H9 (cell line): ENCODE measurements around the gene BCAS3. TPM values are rescaled to one million over a fixed set of nuclear protein-coding genes. Genes with fewer than 3 reads are reported as not detected.

ENCODE experiments used
- DNase-seq: peaks from one replicate; pipeline ENCODE4 v3.0.0-alpha.2; 2017
- H2AFZ ChIP-seq: one replicate; pipeline ENCODE4 v1.6.1; 2013; ENCODE audit warnings: mild to moderate bottlenecking, low read length, control low read depth, moderate library complexity
- H2AK5ac ChIP-seq: 2 replicates; pipeline ENCODE4 v1.6.1; 2013; ENCODE audit warnings: low read length, control low read depth, mixed read lengths; ENCODE audit not compliant: insufficient read length
- H2BK120ac ChIP-seq: one replicate; pipeline ENCODE4 v1.6.1; 2013; ENCODE audit warnings: low read depth, mild to moderate bottlenecking, low read length, control low read depth, inconsistent platforms; ENCODE audit not compliant: poor library complexity, severe bottlenecking
- H2BK12ac ChIP-seq: 2 replicates; pipeline ENCODE4 v1.6.1; 2013; ENCODE audit warnings: low read length, control low read depth, mixed read lengths, low read depth; ENCODE audit not compliant: insufficient read length
- H2BK15ac ChIP-seq: 2 replicates; pipeline ENCODE4 v1.6.1; 2013; ENCODE audit warnings: low read depth, low read length, control low read depth
- H2BK20ac ChIP-seq: one replicate; pipeline ENCODE4 v1.6.1; 2013; ENCODE audit warnings: low read depth, mild to moderate bottlenecking, low read length, control low read depth, inconsistent platforms; ENCODE audit not compliant: poor library complexity, severe bottlenecking
- H2BK5ac ChIP-seq: 2 replicates; pipeline ENCODE4 v1.6.1; 2013; ENCODE audit warnings: low read length, control low read depth, mixed read lengths; ENCODE audit not compliant: insufficient read length
- H3K14ac ChIP-seq: 2 replicates; pipeline ENCODE4 v1.6.1; 2013; ENCODE audit warnings: low read length, control low read depth; ENCODE audit not compliant: insufficient read depth
- H3K18ac ChIP-seq: 2 replicates; pipeline ENCODE4 v1.6.1; 2013; ENCODE audit warnings: low read depth, mild to moderate bottlenecking, mixed read lengths, low read length, control low read depth; ENCODE audit not compliant: insufficient read length
- H3K23ac ChIP-seq: 2 replicates; pipeline ENCODE4 v1.6.1; 2013; ENCODE audit warnings: low read length, control low read depth, mixed read lengths, low read depth; ENCODE audit not compliant: insufficient read length
- H3K23me2 ChIP-seq: 2 replicates; pipeline ENCODE4 v1.6.1; 2013; ENCODE audit warnings: low read depth, mild to moderate bottlenecking, mixed read lengths, low read length, control low read depth; ENCODE audit not compliant: insufficient read length, poor library complexity, severe bottlenecking
- H3K27ac ChIP-seq: 2 replicates; pipeline ENCODE4 v1.5.1; 2013; ENCODE audit warnings: low read length, control low read depth, mixed read lengths, low read depth; ENCODE audit not compliant: insufficient read length
- H3K27me3 ChIP-seq: 2 replicates; pipeline ENCODE4 v1.6.1; 2013; ENCODE audit warnings: low read length, control low read depth, inconsistent platforms; ENCODE audit not compliant: insufficient read depth
- H3K4ac ChIP-seq: 2 replicates; pipeline ENCODE4 v1.6.1; 2013; ENCODE audit warnings: low read depth, mild to moderate bottlenecking, control low read depth, inconsistent platforms, low read length, moderate library complexity
- H3K4me1 ChIP-seq: 2 replicates; pipeline ENCODE4 v1.6.1; 2013; ENCODE audit warnings: low read length, control low read depth, inconsistent platforms; ENCODE audit not compliant: insufficient read depth
- H3K4me2 ChIP-seq: 2 replicates; pipeline ENCODE4 v1.6.1; 2013; ENCODE audit warnings: low read length, control low read depth, mixed read lengths; ENCODE audit not compliant: insufficient read length, insufficient read depth
- H3K56ac ChIP-seq: 2 replicates; pipeline ENCODE4 v1.6.1; 2013; ENCODE audit warnings: low read depth, mild to moderate bottlenecking, mixed read lengths, low read length, control low read depth; ENCODE audit not compliant: insufficient read length
- H3K79me1 ChIP-seq: 2 replicates; pipeline ENCODE4 v1.6.1; 2013; ENCODE audit warnings: low read depth, mild to moderate bottlenecking, moderate library complexity, low read length, control low read depth, inconsistent platforms; ENCODE audit not compliant: insufficient read depth, poor library complexity, severe bottlenecking
- H3K79me2 ChIP-seq: 2 replicates; pipeline ENCODE4 v1.6.1; 2013; ENCODE audit warnings: low read length, control low read depth, inconsistent platforms; ENCODE audit not compliant: insufficient read depth
- H3K9ac ChIP-seq: 2 replicates; pipeline ENCODE4 v1.6.1; 2013; ENCODE audit warnings: low read length, control low read depth, mixed read lengths; ENCODE audit not compliant: insufficient read length; ENCODE audit errors: extremely low read depth
- H3K9me3 ChIP-seq: one replicate; pipeline ENCODE4 v1.6.1; 2013; ENCODE audit warnings: low read depth, low read length, inconsistent platforms; ENCODE audit not compliant: control insufficient read depth
- H3T11ph ChIP-seq: one replicate; pipeline ENCODE4 v1.6.1; 2013; ENCODE audit warnings: mild to moderate bottlenecking, low read length, control low read depth, inconsistent platforms
- H4K20me1 ChIP-seq: one replicate; pipeline ENCODE4 v1.6.1; 2013; ENCODE audit not compliant: control insufficient read depth, insufficient read length, insufficient read depth
- H4K5ac ChIP-seq: 2 replicates; pipeline ENCODE4 v1.6.1; 2013; ENCODE audit warnings: low read depth, mild to moderate bottlenecking, mixed read lengths, low read length, control low read depth; ENCODE audit not compliant: insufficient read length
- H4K8ac ChIP-seq: replicated peaks from 2 replicates; pipeline ENCODE4 v1.6.1; 2013; ENCODE audit warnings: low read length, control low read depth, mixed read lengths, low read depth; ENCODE audit not compliant: insufficient read length
- H4K91ac ChIP-seq: 2 replicates; pipeline ENCODE4 v1.6.1; 2013; ENCODE audit warnings: low read depth, mild to moderate bottlenecking, moderate library complexity, mixed read lengths, low read length, control low read depth; ENCODE audit not compliant: insufficient read length
- H3K27ac Mint-ChIP-seq, 3 experiments: 2 replicates in 2 of 3; 3 replicates in 1 of 3; pipeline ENCODE4 v1.8.0; 2020 to 2021; ENCODE audit warnings: mixed read lengths in 3 of 3, mild to moderate bottlenecking in 1 of 3, moderate library complexity in 1 of 3
- H3K27me3 Mint-ChIP-seq: 2 replicates; pipeline ENCODE4 v1.8.0; 2021; ENCODE audit warnings: low read depth, mild to moderate bottlenecking, moderate library complexity, mixed read lengths
- H3K36me3 Mint-ChIP-seq, 3 experiments: 2 replicates in 2 of 3; 3 replicates in 1 of 3; pipeline ENCODE4 v1.8.0; 2020 to 2021; ENCODE audit warnings: low read depth in 3 of 3, mixed read lengths in 3 of 3; ENCODE audit not compliant: insufficient read depth in 1 of 3
- H3K4me1 Mint-ChIP-seq, 2 experiments: 2 replicates each; pipeline ENCODE4 v1.8.0; 2020; ENCODE audit warnings: mixed read lengths in 2 of 2
- H3K4me3 Mint-ChIP-seq, 2 experiments: 2 replicates in 1 of 2; 3 replicates in 1 of 2; pipeline ENCODE4 v1.8.0; 2020 to 2021; ENCODE audit warnings: mild to moderate bottlenecking in 2 of 2, mixed read lengths in 2 of 2, moderate library complexity in 1 of 2
- H3K9me3 Mint-ChIP-seq, 2 experiments: 2 replicates in 1 of 2; 3 replicates in 1 of 2; pipeline ENCODE4 v1.8.0; 2020; ENCODE audit warnings: mild to moderate bottlenecking in 2 of 2, mixed read lengths in 2 of 2, moderate library complexity in 1 of 2
- WGBS: extraction: QIAGEN DNeasy Blood & Tissue Kit; methylation state at CpG from one replicate; pipeline ENCODE4 v1.1.7; 2013; ENCODE audit warnings: missing lambda C conversion rate, low lambda C conversion rate, mixed read lengths; ENCODE audit not compliant: insufficient read length; ENCODE audit errors: extremely low coverage; 5-methylcytosine and 5-hydroxymethylcytosine counted together
- total RNA-seq: library from RNA; stranded (reverse); gene quantifications from 2 replicates; pipeline ENCODE4 v1.2.1, GENCODE V29; 2021
- TF ChIP-seq, protein P1 (sequence below): fragments of 200-600 bp; sonication (generic); conservative IDR thresholded peaks from 3 replicates; pipeline ENCODE4 v1.8.0; 2021; ENCODE audit warnings: antibody characterized with exemption, mild to moderate bottlenecking

The BCAS3 gene
- total RNA-seq, 1 experiment from 2014 or later = 22.4 TPM

DNA sequence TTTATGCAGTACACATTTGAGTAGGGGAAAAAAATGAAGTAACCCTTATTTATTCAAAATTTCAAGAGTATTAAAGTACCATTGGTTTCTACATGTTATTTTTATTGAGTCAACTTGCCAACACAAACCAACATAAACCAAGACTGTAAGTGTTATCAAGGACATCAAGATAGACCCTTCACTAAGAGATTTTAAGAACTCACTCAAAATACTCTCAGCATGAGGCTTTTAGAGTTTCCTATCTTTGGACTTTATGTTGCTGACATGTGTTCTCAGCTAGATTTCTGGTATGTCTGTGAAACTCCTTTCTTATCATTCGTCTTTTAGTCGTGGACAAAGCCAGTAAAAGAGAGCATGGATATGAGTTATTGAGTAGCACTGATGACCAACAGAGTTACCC is 509.4 kb downstream of the BCAS3 start:
- Histone ChIP-seq H3K4ac (no peak overlapping the region), H3K79me2 (no peaks in the 10 kb centered on the region), H4K5ac (no peak overlapping the region), H3K9me3 (no peaks in the 10 kb centered on the region), H3K56ac (no peak overlapping the region), H3K18ac (no peak overlapping the region), H2BK5ac (no peak overlapping the region), H3K14ac (no peak overlapping the region), H3K23ac (no peak overlapping the region), H2BK15ac (no peak overlapping the region), H4K91ac (no peak overlapping the region), H3K4me2 (no peak overlapping the region), H3K23me2 (no peaks in the 10 kb centered on the region), H2AK5ac (no peak overlapping the region), H3K27me3 (no peaks in the 10 kb centered on the region), H3T11ph (no peak overlapping the region), H2AFZ (no peak overlapping the region), H3K9ac (no peak overlapping the region), H2BK12ac (no peak overlapping the region), H3K27ac (no peak overlapping the region), H4K20me1 (no peaks in the 10 kb centered on the region), H3K4me1 (no peaks in the 10 kb centered on the region), H4K8ac (no peak overlapping the region), H3K79me1 (no peaks in the 10 kb centered on the region), H2BK120ac (no peak overlapping the region), H2BK20ac (no peak overlapping the region)
- WGBS = no CpG with 5 or more reads among the region's 2 CpGs
- DNase-seq = no peak
- Mint-ChIP-seq H3K4me3 (no peak overlapping the region), H3K4me1 (peaks cover 22 to 23% of the 10 kb centered on the region in 2 experiments), H3K36me3 (no peaks in the 10 kb centered on the region), H3K27ac (no peak overlapping the region), H3K27me3 (no peaks in the 10 kb centered on the region), H3K9me3 (no peaks in the 10 kb centered on the region)
- TF ChIP-seq, protein P1, sequence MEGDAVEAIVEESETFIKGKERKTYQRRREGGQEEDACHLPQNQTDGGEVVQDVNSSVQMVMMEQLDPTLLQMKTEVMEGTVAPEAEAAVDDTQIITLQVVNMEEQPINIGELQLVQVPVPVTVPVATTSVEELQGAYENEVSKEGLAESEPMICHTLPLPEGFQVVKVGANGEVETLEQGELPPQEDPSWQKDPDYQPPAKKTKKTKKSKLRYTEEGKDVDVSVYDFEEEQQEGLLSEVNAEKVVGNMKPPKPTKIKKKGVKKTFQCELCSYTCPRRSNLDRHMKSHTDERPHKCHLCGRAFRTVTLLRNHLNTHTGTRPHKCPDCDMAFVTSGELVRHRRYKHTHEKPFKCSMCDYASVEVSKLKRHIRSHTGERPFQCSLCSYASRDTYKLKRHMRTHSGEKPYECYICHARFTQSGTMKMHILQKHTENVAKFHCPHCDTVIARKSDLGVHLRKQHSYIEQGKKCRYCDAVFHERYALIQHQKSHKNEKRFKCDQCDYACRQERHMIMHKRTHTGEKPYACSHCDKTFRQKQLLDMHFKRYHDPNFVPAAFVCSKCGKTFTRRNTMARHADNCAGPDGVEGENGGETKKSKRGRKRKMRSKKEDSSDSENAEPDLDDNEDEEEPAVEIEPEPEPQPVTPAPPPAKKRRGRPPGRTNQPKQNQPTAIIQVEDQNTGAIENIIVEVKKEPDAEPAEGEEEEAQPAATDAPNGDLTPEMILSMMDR = no peak
